Measurements from ENCODE around the gene MAGI2. TPM values are rescaled to one million over a fixed set of nuclear protein-coding genes. Genes with fewer than 3 reads are reported as not detected.
A peak's percentile ranks its signal among the peaks of the same experiment; 100 is the strongest.

The MAGI2 gene
- total and polyA plus RNA-seq, 2 of the 13 experiments (the other 11 are each of a cell fraction or from before 2014, with no cell fraction given), result 1.5 to 3.8 TPM

DNA sequence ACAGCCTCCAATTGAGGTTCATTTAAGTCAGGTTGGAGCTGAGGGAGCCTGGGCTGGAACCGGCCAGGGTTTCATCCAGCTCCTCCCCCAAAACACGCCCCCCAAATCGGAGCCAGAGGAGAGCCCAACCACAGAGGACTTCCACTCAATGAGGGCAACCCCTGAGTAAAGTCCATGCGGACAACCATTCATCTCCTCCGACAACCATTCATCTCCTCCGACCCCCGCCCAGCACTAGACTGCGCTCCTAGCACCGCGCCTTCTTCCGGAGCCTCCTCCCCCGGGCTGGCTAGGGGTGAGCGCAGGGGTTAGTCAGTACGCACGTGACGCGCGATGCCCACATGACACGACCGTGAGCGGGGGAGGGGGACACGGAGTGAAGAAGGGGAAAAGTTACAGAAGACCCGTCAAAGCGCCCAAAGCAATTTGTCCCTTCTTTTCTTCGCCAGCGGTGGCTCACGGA lies 1.4 kb downstream of the MAGI2 start (continued):
- no peak for TF ChIP-seq SMAD9 (CRISPR knock-in tag; IDR thresholded peaks at IDR 0.05)
- TF ChIP-seq ADNP (CRISPR knock-in tag; IDR thresholded peaks at IDR 0.05), result no peak
- TF ChIP-seq AHR (CRISPR knock-in tag; IDR thresholded peaks at IDR 0.05), result 0 out of 2 replicates have a peak, but pooled peaks have one; percentile 25
- TF ChIP-seq ZBTB49 (CRISPR knock-in tag; IDR thresholded peaks at IDR 0.05; ENCODE audit: borderline replicate concordance), result no peak
- no peak for TF ChIP-seq NFE2L1 (CRISPR knock-in tag; IDR thresholded peaks at IDR 0.05; ENCODE audit: borderline replicate concordance)
- peak; percentile 48; the same call in 1 of the 2 replicates for TF ChIP-seq ZHX2 (IDR thresholded peaks at IDR 0.05; ENCODE audit: low read depth)
- TF ChIP-seq ZHX2 (CRISPR knock-in tag; IDR thresholded peaks at IDR 0.05; ENCODE audit: borderline replicate concordance), result no peak
- no peak; the same call in 1 of the 2 replicates for TF ChIP-seq CHD2 (IDR thresholded peaks at IDR 0.05; ENCODE audit: low read depth, low read length)
- no peak for TF ChIP-seq MLLT10 (CRISPR knock-in tag; IDR thresholded peaks at IDR 0.05)
- TF ChIP-seq SPEN (CRISPR knock-in tag; IDR thresholded peaks at IDR 0.05; ENCODE audit: low read depth), result peak; percentile 82
- peak; percentile 78 for TF ChIP-seq ERF (CRISPR knock-in tag; IDR thresholded peaks at IDR 0.05)
- no peak for TF ChIP-seq ZNF598 (CRISPR knock-in tag; IDR thresholded peaks at IDR 0.05; ENCODE audit: borderline replicate concordance)
- TF ChIP-seq ZNF224 (CRISPR knock-in tag; IDR thresholded peaks at IDR 0.05), result no peak
- 0 out of 2 replicates have a peak, but pooled peaks have one; percentile 45 for TF ChIP-seq ZNF292 (CRISPR knock-in tag; IDR thresholded peaks at IDR 0.05; ENCODE audit: borderline replicate concordance, low read depth)
- peak; percentile 80; the same call in 1 of the 2 replicates for TF ChIP-seq ZNF609 (CRISPR knock-in tag; IDR thresholded peaks at IDR 0.05; ENCODE audit: borderline replicate concordance)
- no peak for TF ChIP-seq ZNF589 (CRISPR knock-in tag; conservative IDR thresholded peaks at IDR 0.05)
- no peak for TF ChIP-seq TSC22D2 (CRISPR knock-in tag; IDR thresholded peaks at IDR 0.05; ENCODE audit: borderline replicate concordance)
